WTC11 (cell line): ENCODE measurements around the gene CBY2. TPM values are rescaled to one million over a fixed set of nuclear protein-coding genes. Genes with fewer than 3 reads are reported as not detected.

ENCODE experiments used
- ATAC-seq: fragments of 200-7000 bp; cut with Tn5 transposase; 2 replicates; pipeline ENCODE4 v1.10.0; 2021; ENCODE audit warnings: mild to moderate bottlenecking, moderate library complexity
- CTCF ChIA-PET: fragments of 300-600 bp; sonication (Branson Sonifier 250); formaldehyde crosslinking; loops from one replicate; lab custom pipeline; 2021; ENCODE audit warnings: antibody characterized with exemption; lab: Charles Lee
- POLR2A ChIA-PET: fragments of 350-600 bp; sonication (Branson Sonifier 250); formaldehyde crosslinking; loops from one replicate; lab custom pipeline; 2021; ENCODE audit warnings: antibody characterized with exemption; lab: Charles Lee
- DNase-seq: peaks from one replicate; pipeline ENCODE4 v3.0.0; 2021; ENCODE audit warnings: low spot score
- H3K27ac Mint-ChIP-seq: 2 replicates; pipeline ENCODE4 v1.8.0; 2021; ENCODE audit warnings: mixed read lengths
- H3K27me3 Mint-ChIP-seq: 2 replicates; pipeline ENCODE4 v1.8.0; 2021; ENCODE audit warnings: low read depth, mild to moderate bottlenecking, moderate library complexity, mixed read lengths
- H3K36me3 Mint-ChIP-seq: 2 replicates; pipeline ENCODE4 v1.8.0; 2021; ENCODE audit warnings: mixed read lengths
- H3K4me1 Mint-ChIP-seq: 2 replicates; pipeline ENCODE4 v1.8.0; 2022; ENCODE audit warnings: mixed read lengths
- H3K4me3 Mint-ChIP-seq: 2 replicates; pipeline ENCODE4 v1.8.0; 2021; ENCODE audit warnings: mild to moderate bottlenecking, moderate library complexity, mixed read lengths
- H3K9me3 Mint-ChIP-seq: 2 replicates; pipeline ENCODE4 v1.8.0; 2021; ENCODE audit warnings: mixed read lengths
- ETV6 ChIP-seq: sonication (generic); formaldehyde crosslinking; IDR thresholded peaks from 2 replicates; pipeline ENCODE4 v1.8.1; 2022; ENCODE audit warnings: mild to moderate bottlenecking, missing genetic modification reagents
- HMGA2 ChIP-seq: fragments of 250-450 bp; sonication (Bioruptor Pico); IDR thresholded peaks from 2 replicates; pipeline ENCODE4 v1.4.0; 2021; ENCODE audit warnings: mild to moderate bottlenecking, moderate library complexity
- SP1 ChIP-seq: sonication (generic); formaldehyde crosslinking; conservative IDR thresholded peaks from 2 replicates; pipeline ENCODE4 v1.8.1; 2022; ENCODE audit warnings: missing genetic modification reagents
- TCF7 ChIP-seq: sonication (generic); formaldehyde crosslinking; IDR thresholded peaks from 2 replicates; pipeline ENCODE4 v1.8.0; 2022; ENCODE audit warnings: mild to moderate bottlenecking, low read depth, missing genetic modification reagents, moderate library complexity
- ZNF138 ChIP-seq: sonication (generic); formaldehyde crosslinking; conservative IDR thresholded peaks from 2 replicates; pipeline ENCODE4 v1.8.1; 2022; ENCODE audit warnings: mild to moderate bottlenecking, moderate library complexity, missing genetic modification reagents
- total RNA-seq: library from RNA; stranded (reverse); gene quantifications from 3 replicates; pipeline ENCODE4 v1.2.3, GENCODE V29; 2021
- TF ChIP-seq, protein P1 (sequence below): fragments of 200-600 bp; IDR thresholded peaks from 2 replicates; pipeline ENCODE4 v1.8.0; 2022; ENCODE audit warnings: antibody characterized with exemption
- TF ChIP-seq, protein P2 (sequence below): sonication (generic); formaldehyde crosslinking; conservative IDR thresholded peaks from 2 replicates; pipeline ENCODE4 v1.8.1; 2023; ENCODE audit warnings: mild to moderate bottlenecking, low read depth, missing genetic modification reagents, moderate library complexity
- TF ChIP-seq, protein P3 (sequence below): sonication (generic); formaldehyde crosslinking; IDR thresholded peaks from 2 replicates; pipeline ENCODE4 v1.8.0; 2023; ENCODE audit warnings: mild to moderate bottlenecking, missing genetic modification reagents
- TF ChIP-seq, protein P4 (sequence below): sonication (generic); formaldehyde crosslinking; IDR thresholded peaks from 2 replicates; pipeline ENCODE4 v1.8.1; 2023; ENCODE audit warnings: mild to moderate bottlenecking, missing genetic modification reagents, borderline replicate concordance
- TF ChIP-seq, protein P5 (sequence below): fragments of 250-450 bp; sonication (Bioruptor Pico); IDR thresholded peaks from 2 replicates; pipeline ENCODE4 v1.9.0; 2021; ENCODE audit warnings: mild to moderate bottlenecking, borderline replicate concordance
- TF ChIP-seq, protein P6 (sequence below): sonication (generic); formaldehyde crosslinking; IDR thresholded peaks from 2 replicates; pipeline ENCODE4 v1.8.0; 2023; ENCODE audit warnings: missing genetic modification reagents

Gene CBY2
- total RNA-seq, 1 experiment from 2014 or later = 0.74 TPM

DNA sequence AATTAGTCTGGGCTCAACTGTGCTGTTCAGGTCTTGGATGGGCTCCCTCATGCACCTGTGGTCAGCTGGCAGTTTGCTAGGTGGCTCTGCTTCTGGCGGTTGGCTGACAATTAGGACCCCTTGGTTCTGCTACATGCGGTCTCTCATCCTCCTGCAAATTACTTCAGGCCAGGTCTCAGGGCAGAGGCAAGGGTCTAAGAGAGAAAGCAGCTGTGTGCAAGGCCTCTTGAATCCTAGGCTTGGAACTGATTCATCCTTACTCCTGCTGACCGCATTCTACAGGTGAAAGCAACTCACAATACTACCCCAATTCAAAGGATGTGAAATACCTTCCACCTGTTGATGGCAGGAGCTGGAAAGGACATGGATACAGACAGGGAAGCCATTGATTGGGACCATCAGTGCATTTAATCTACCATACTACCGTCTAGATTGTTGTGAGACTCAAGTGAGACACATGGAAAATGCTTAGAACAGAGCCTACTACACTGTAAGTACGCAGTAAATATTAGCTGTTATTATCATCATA is 19.1 kb downstream of the CBY2 start:
- Mint-ChIP-seq H3K27ac (no peak overlapping the region), H3K36me3 (no peaks in the 10 kb centered on the region), H3K4me1 (peaks cover 16% of the 10 kb centered on the region), H3K27me3 (no peaks in the 10 kb centered on the region), H3K4me3 (no peak overlapping the region), H3K9me3 (no peaks in the 10 kb centered on the region)
- DNase-seq (no peak), ATAC-seq (no peak)
- TF ChIP-seq SP1 (no peak), ZNF138 (no peak), TCF7 (CRISPR knock-in tag) (no peak), HMGA2 (CRISPR knock-in tag) (no peak), ETV6 (CRISPR knock-in tag) (no peak)
- TF ChIP-seq, protein P1, sequence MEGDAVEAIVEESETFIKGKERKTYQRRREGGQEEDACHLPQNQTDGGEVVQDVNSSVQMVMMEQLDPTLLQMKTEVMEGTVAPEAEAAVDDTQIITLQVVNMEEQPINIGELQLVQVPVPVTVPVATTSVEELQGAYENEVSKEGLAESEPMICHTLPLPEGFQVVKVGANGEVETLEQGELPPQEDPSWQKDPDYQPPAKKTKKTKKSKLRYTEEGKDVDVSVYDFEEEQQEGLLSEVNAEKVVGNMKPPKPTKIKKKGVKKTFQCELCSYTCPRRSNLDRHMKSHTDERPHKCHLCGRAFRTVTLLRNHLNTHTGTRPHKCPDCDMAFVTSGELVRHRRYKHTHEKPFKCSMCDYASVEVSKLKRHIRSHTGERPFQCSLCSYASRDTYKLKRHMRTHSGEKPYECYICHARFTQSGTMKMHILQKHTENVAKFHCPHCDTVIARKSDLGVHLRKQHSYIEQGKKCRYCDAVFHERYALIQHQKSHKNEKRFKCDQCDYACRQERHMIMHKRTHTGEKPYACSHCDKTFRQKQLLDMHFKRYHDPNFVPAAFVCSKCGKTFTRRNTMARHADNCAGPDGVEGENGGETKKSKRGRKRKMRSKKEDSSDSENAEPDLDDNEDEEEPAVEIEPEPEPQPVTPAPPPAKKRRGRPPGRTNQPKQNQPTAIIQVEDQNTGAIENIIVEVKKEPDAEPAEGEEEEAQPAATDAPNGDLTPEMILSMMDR = no peak
- TF ChIP-seq, protein P2, sequence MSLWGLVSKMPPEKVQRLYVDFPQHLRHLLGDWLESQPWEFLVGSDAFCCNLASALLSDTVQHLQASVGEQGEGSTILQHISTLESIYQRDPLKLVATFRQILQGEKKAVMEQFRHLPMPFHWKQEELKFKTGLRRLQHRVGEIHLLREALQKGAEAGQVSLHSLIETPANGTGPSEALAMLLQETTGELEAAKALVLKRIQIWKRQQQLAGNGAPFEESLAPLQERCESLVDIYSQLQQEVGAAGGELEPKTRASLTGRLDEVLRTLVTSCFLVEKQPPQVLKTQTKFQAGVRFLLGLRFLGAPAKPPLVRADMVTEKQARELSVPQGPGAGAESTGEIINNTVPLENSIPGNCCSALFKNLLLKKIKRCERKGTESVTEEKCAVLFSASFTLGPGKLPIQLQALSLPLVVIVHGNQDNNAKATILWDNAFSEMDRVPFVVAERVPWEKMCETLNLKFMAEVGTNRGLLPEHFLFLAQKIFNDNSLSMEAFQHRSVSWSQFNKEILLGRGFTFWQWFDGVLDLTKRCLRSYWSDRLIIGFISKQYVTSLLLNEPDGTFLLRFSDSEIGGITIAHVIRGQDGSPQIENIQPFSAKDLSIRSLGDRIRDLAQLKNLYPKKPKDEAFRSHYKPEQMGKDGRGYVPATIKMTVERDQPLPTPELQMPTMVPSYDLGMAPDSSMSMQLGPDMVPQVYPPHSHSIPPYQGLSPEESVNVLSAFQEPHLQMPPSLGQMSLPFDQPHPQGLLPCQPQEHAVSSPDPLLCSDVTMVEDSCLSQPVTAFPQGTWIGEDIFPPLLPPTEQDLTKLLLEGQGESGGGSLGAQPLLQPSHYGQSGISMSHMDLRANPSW (CRISPR knock-in tag) = no peak
- TF ChIP-seq, protein P3, sequence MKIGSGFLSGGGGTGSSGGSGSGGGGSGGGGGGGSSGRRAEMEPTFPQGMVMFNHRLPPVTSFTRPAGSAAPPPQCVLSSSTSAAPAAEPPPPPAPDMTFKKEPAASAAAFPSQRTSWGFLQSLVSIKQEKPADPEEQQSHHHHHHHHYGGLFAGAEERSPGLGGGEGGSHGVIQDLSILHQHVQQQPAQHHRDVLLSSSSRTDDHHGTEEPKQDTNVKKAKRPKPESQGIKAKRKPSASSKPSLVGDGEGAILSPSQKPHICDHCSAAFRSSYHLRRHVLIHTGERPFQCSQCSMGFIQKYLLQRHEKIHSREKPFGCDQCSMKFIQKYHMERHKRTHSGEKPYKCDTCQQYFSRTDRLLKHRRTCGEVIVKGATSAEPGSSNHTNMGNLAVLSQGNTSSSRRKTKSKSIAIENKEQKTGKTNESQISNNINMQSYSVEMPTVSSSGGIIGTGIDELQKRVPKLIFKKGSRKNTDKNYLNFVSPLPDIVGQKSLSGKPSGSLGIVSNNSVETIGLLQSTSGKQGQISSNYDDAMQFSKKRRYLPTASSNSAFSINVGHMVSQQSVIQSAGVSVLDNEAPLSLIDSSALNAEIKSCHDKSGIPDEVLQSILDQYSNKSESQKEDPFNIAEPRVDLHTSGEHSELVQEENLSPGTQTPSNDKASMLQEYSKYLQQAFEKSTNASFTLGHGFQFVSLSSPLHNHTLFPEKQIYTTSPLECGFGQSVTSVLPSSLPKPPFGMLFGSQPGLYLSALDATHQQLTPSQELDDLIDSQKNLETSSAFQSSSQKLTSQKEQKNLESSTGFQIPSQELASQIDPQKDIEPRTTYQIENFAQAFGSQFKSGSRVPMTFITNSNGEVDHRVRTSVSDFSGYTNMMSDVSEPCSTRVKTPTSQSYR (CRISPR knock-in tag) = no peak
- TF ChIP-seq, protein P4, sequence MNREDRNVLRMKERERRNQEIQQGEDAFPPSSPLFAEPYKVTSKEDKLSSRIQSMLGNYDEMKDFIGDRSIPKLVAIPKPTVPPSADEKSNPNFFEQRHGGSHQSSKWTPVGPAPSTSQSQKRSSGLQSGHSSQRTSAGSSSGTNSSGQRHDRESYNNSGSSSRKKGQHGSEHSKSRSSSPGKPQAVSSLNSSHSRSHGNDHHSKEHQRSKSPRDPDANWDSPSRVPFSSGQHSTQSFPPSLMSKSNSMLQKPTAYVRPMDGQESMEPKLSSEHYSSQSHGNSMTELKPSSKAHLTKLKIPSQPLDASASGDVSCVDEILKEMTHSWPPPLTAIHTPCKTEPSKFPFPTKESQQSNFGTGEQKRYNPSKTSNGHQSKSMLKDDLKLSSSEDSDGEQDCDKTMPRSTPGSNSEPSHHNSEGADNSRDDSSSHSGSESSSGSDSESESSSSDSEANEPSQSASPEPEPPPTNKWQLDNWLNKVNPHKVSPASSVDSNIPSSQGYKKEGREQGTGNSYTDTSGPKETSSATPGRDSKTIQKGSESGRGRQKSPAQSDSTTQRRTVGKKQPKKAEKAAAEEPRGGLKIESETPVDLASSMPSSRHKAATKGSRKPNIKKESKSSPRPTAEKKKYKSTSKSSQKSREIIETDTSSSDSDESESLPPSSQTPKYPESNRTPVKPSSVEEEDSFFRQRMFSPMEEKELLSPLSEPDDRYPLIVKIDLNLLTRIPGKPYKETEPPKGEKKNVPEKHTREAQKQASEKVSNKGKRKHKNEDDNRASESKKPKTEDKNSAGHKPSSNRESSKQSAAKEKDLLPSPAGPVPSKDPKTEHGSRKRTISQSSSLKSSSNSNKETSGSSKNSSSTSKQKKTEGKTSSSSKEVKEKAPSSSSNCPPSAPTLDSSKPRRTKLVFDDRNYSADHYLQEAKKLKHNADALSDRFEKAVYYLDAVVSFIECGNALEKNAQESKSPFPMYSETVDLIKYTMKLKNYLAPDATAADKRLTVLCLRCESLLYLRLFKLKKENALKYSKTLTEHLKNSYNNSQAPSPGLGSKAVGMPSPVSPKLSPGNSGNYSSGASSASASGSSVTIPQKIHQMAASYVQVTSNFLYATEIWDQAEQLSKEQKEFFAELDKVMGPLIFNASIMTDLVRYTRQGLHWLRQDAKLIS (CRISPR knock-in tag) = no peak
- TF ChIP-seq, protein P5, sequence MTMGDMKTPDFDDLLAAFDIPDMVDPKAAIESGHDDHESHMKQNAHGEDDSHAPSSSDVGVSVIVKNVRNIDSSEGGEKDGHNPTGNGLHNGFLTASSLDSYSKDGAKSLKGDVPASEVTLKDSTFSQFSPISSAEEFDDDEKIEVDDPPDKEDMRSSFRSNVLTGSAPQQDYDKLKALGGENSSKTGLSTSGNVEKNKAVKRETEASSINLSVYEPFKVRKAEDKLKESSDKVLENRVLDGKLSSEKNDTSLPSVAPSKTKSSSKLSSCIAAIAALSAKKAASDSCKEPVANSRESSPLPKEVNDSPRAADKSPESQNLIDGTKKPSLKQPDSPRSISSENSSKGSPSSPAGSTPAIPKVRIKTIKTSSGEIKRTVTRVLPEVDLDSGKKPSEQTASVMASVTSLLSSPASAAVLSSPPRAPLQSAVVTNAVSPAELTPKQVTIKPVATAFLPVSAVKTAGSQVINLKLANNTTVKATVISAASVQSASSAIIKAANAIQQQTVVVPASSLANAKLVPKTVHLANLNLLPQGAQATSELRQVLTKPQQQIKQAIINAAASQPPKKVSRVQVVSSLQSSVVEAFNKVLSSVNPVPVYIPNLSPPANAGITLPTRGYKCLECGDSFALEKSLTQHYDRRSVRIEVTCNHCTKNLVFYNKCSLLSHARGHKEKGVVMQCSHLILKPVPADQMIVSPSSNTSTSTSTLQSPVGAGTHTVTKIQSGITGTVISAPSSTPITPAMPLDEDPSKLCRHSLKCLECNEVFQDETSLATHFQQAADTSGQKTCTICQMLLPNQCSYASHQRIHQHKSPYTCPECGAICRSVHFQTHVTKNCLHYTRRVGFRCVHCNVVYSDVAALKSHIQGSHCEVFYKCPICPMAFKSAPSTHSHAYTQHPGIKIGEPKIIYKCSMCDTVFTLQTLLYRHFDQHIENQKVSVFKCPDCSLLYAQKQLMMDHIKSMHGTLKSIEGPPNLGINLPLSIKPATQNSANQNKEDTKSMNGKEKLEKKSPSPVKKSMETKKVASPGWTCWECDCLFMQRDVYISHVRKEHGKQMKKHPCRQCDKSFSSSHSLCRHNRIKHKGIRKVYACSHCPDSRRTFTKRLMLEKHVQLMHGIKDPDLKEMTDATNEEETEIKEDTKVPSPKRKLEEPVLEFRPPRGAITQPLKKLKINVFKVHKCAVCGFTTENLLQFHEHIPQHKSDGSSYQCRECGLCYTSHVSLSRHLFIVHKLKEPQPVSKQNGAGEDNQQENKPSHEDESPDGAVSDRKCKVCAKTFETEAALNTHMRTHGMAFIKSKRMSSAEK = no peak
- TF ChIP-seq, protein P6, sequence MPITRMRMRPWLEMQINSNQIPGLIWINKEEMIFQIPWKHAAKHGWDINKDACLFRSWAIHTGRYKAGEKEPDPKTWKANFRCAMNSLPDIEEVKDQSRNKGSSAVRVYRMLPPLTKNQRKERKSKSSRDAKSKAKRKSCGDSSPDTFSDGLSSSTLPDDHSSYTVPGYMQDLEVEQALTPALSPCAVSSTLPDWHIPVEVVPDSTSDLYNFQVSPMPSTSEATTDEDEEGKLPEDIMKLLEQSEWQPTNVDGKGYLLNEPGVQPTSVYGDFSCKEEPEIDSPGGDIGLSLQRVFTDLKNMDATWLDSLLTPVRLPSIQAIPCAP (CRISPR knock-in tag) = no peak
- CTCF ChIA-PET = no interaction called here
- POLR2A ChIA-PET = no interaction called here
